HCT116 (cell line): Measurements from ENCODE around the gene MMP15. TPM values are rescaled to one million over a fixed set of nuclear protein-coding genes. Genes with fewer than 3 reads are reported as not detected.

ENCODE experiments used
- ATAC-seq: fragments of 200-7000 bp; cut with Tn5 transposase; 2 replicates; pipeline ENCODE4 v1.9.1; 2020; ENCODE audit warnings: mild to moderate bottlenecking, moderate library complexity
- BruUV-seq: library from RNA; stranded (reverse); fragments of 400-500 nt; replicated peaks from 2 replicates; lab custom pipeline; 2021; lab: Mats Ljungman, UMichigan
- CTCF ChIA-PET: fragments of 300-600 bp; sonication (Branson Sonifier 250); formaldehyde crosslinking; loops from one replicate; lab custom pipeline; 2021; ENCODE audit warnings: antibody characterized with exemption; lab: Charles Lee
- POLR2A ChIA-PET: fragments of 300-600, 350-600 bp; sonication (Branson Sonifier 250); formaldehyde crosslinking; loops from one replicate; lab custom pipeline; 2021; ENCODE audit warnings: antibody characterized with exemption; lab: Charles Lee
- RAD21 ChIA-PET, 2 experiments: fragments of 300-600 bp; sonication (Branson Sonifier 250); formaldehyde crosslinking; loops; one replicate each; lab custom pipeline; 2023; ENCODE audit warnings: low total read pairs in 2 of 2; ENCODE audit not compliant: uncharacterized antibody in 2 of 2, unreplicated experiment in 2 of 2, low non-redundant PET in 1 of 2; lab: Charles Lee
- DNase-seq: peaks from one replicate; pipeline ENCODE4 v3.0.0-alpha.2; 2010; ENCODE audit warnings: low read depth, low spot score
- H2AFZ ChIP-seq: fragments of 200-600 bp; shearing (Covaris generic), sonication (generic); 2 replicates; pipeline ENCODE4 v1.6.1; 2017; ENCODE audit warnings: low read depth, mixed run types, mixed read lengths, antibody characterized with exemption, low read length; ENCODE audit not compliant: poor library complexity, severe bottlenecking
- H3K27ac ChIP-seq: 2 replicates; pipeline ENCODE4 v1.5.1; 2012; ENCODE audit warnings: low read depth, low read length
- H3K27me3 ChIP-seq: fragments of 200-600 bp; sonication (generic); 2 replicates; pipeline ENCODE4 v1.6.1; 2016; ENCODE audit warnings: mixed run types, low read length, mixed read lengths; ENCODE audit not compliant: insufficient read depth
- H3K36me3 ChIP-seq, 2 experiments: fragments of 200-500 bp in 1 of 2; fragments of 200-600 bp in 1 of 2; sonication (Bioruptor generic) in 1 of 2; sonication (generic) in 1 of 2; 2 replicates each; pipeline versions ENCODE4 v1.5.1 to v1.6.1; 2014 to 2016; ENCODE audit warnings: low read length in 2 of 2, inconsistent platforms in 1 of 2, mixed read lengths in 1 of 2, mixed run types in 1 of 2; ENCODE audit not compliant: insufficient read depth in 2 of 2, control insufficient read depth in 1 of 2
- H3K4me1 ChIP-seq, 2 experiments: fragments of 200-600 bp in 1 of 2; sonication (generic) in 1 of 2; 2 replicates each; pipeline versions ENCODE4 v1.5.1 to v1.6.1; 2012 to 2017; ENCODE audit warnings: low read length in 2 of 2, inconsistent platforms in 1 of 2, mild to moderate bottlenecking in 1 of 2, mixed read lengths in 1 of 2, mixed run types in 1 of 2, moderate library complexity in 1 of 2; ENCODE audit not compliant: insufficient read depth in 2 of 2, control insufficient read depth in 1 of 2
- H3K4me2 ChIP-seq: fragments of 200-600 bp; sonication (generic); 2 replicates; pipeline ENCODE4 v1.6.1; 2017; ENCODE audit warnings: mixed run types, low read length, mixed read lengths
- H3K4me3 ChIP-seq, 2 experiments: fragments of 200-600 bp in 1 of 2; sonication (generic) in 1 of 2; replicated peaks in 1 of 2; 2 replicates each; pipeline ENCODE4 v1.5.1; 2011 to 2016; ENCODE audit warnings: low read length in 2 of 2, control low read depth in 1 of 2, low read depth in 1 of 2, mild to moderate bottlenecking in 1 of 2, mixed read lengths in 1 of 2, mixed run types in 1 of 2
- H3K79me2 ChIP-seq: fragments of 200-600 bp; sonication (generic); 2 replicates; pipeline ENCODE4 v1.6.1; 2017; ENCODE audit warnings: mild to moderate bottlenecking, mixed run types, low read length, moderate library complexity, mixed read lengths; ENCODE audit not compliant: insufficient read depth
- H3K9ac ChIP-seq: fragments of 200-600 bp; sonication (generic); 2 replicates; pipeline ENCODE4 v1.6.1; 2016; ENCODE audit warnings: low read length, mixed read lengths
- H3K9me2 ChIP-seq: fragments of 200-600 bp; sonication (generic), shearing (Covaris generic); 2 replicates; pipeline ENCODE4 v1.6.1; 2017; ENCODE audit warnings: mixed run types, mild to moderate bottlenecking, moderate library complexity; ENCODE audit not compliant: insufficient read depth
- H3K9me3 ChIP-seq, 2 experiments: fragments of 200-500 bp in 1 of 2; fragments of 200-600 bp in 1 of 2; sonication (Bioruptor generic) in 1 of 2; sonication (generic) in 1 of 2; 2 replicates each; pipeline ENCODE4 v1.6.1; 2014 to 2017; ENCODE audit warnings: low read length in 2 of 2, mixed read lengths in 2 of 2, inconsistent platforms in 1 of 2, low read depth in 1 of 2, mild to moderate bottlenecking in 1 of 2, mixed run types in 1 of 2, moderate library complexity in 1 of 2; ENCODE audit not compliant: control insufficient read depth in 1 of 2, insufficient read depth in 1 of 2
- H4K20me1 ChIP-seq: fragments of 200-600 bp; sonication (generic), shearing (Covaris generic); 2 replicates; pipeline ENCODE4 v1.6.1; 2017; ENCODE audit warnings: mixed run types, mild to moderate bottlenecking, moderate library complexity; ENCODE audit not compliant: insufficient read depth
- CBX3 ChIP-seq: IDR thresholded peaks from 2 replicates; pipeline ENCODE4 v1.6.1; 2012; ENCODE audit warnings: low read depth
- CEBPB ChIP-seq: IDR thresholded peaks from 2 replicates; pipeline ENCODE4 v1.6.1; 2012; ENCODE audit warnings: low read depth
- EGR1 ChIP-seq: IDR thresholded peaks from 2 replicates; pipeline ENCODE4 v1.6.1; 2012; ENCODE audit warnings: low read depth
- FOSL1 ChIP-seq: IDR thresholded peaks from 2 replicates; pipeline ENCODE4 v1.6.1; 2012; ENCODE audit warnings: low read depth
- POLR2A ChIP-seq: IDR thresholded peaks from 2 replicates; pipeline ENCODE4 v1.7.0; 2011; ENCODE audit warnings: borderline replicate concordance; ENCODE audit not compliant: insufficient read depth, insufficient read length; ENCODE audit errors: extremely low read depth
- POLR2AphosphoS5 ChIP-seq: IDR thresholded peaks from 2 replicates; pipeline ENCODE4 v1.6.1; 2011; ENCODE audit warnings: mild to moderate bottlenecking, low read depth, low read length, moderate library complexity
- SP1 ChIP-seq: IDR thresholded peaks from 2 replicates; pipeline ENCODE4 v1.6.1; 2012; ENCODE audit warnings: low read depth
- SRF ChIP-seq: IDR thresholded peaks from 2 replicates; pipeline ENCODE4 v1.6.1; 2012; ENCODE audit warnings: low read depth
- TCF7L2 ChIP-seq: IDR thresholded peaks from 2 replicates; pipeline ENCODE4 v1.7.0; 2011; ENCODE audit warnings: borderline replicate concordance, inconsistent platforms; ENCODE audit not compliant: insufficient read depth, insufficient read length; ENCODE audit errors: extremely low read depth
- YY1 ChIP-seq: IDR thresholded peaks from 2 replicates; pipeline ENCODE4 v1.6.1; 2011; ENCODE audit warnings: low read length, low read depth, moderate library complexity, mild to moderate bottlenecking; ENCODE audit not compliant: insufficient replicate concordance; ENCODE audit errors: extremely low read depth
- ZBTB33 ChIP-seq: IDR thresholded peaks from 2 replicates; pipeline ENCODE4 v1.6.1; 2011; ENCODE audit warnings: mild to moderate bottlenecking, low read length, moderate library complexity; ENCODE audit not compliant: insufficient replicate concordance; ENCODE audit errors: extremely low read depth
- ZFX ChIP-seq: fragments of 450-650 bp; IDR thresholded peaks from 2 replicates; pipeline ENCODE4 v1.6.1; 2017
- ZNF274 ChIP-seq: fragments of 200-500 bp; sonication (Bioruptor generic); IDR thresholded peaks from 2 replicates; pipeline ENCODE4 v1.6.1; 2014; ENCODE audit warnings: mild to moderate bottlenecking, low read depth, low read length, inconsistent platforms
- intact Hi-C: fragments of 100-400 bp; cut with micrococcal nuclease; formaldehyde crosslinking; loops from 2 replicates; pipeline ENCODE4 v1.10.0; 2022
- total RNA-seq: library from RNA; stranded (reverse); gene quantifications from one replicate; pipeline ENCODE4 v1.2.1, GENCODE V29; 2021; ENCODE audit not compliant: unreplicated experiment

The MMP15 gene
- total RNA-seq, 1 experiment from 2014 or later = 38.5 TPM

DNA sequence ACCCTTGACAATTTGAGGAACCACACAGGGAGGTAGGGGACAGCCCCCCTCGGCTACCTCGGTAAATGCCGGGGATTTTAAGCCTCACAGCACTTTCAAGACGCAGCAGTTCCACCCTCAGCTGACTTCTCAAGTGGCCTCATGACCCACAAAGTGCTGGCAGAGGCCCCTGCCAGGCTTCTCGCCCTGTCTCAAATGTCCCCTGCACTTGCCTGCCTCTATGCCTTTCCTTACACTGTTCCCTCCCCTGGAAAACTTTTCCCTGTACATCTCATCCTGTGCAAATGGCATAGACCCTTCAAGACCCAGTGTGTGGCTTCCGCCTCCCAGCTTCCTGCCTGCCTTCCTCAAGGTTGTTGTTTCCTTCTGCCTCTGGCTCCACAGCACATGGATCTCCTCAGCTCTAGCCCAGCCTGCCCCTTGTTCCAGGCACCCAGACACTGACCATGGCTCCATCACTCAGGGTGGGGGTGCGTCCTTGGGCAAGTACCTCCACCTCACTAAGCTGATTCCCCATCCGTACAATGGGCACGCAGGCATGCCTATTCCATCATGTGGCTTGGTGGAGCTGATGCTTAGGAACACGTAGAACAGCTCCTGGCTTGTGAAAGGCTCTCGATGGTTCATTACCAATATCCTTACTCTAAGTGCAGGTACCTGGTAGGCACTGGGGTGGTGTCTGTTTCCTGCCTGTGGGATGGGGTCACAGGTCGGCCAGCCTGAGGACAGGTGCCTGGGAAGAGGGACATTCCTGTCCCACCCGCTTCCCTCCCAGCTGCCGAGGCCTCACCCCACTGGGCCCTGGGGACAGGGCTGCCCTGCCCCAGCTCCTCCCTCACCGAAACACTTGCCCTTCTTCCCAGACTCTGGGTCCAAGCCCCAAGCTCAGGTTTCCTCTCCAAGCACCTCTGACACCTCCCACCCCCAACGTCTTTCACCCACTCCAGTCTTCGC, 24.0 kb downstream of the MMP15 start:
- H3K27me3 ChIP-seq = no peaks in the 10 kb centered on the region
- no peak for DNase-seq
- ChIA-PET RAD21 (no interaction called here), CTCF (no interaction called here), POLR2A (no interaction called here)
- no peak overlapping the region for H3K4me2 ChIP-seq
- H4K20me1 ChIP-seq = no peaks in the 10 kb centered on the region
- BruUV-seq = no TSS peak
- TF ChIP-seq SRF (no peak), YY1 (no peak), ZBTB33 (no peak), TCF7L2 (no peak), CEBPB (no peak), POLR2AphosphoS5 (no peak), SP1 (no peak), CBX3 (no peak), FOSL1 (no peak), ZFX (no peak), ZNF274 (no peak), POLR2A (no peak), EGR1 (no peak)
- H3K4me3 ChIP-seq = no peak overlapping the region
- H3K9me3 ChIP-seq = no peaks in the 10 kb centered on the region
- no peaks in the 10 kb centered on the region for H3K4me1 ChIP-seq
- H3K79me2 ChIP-seq = no peaks in the 10 kb centered on the region
- no peak overlapping the region for H2AFZ ChIP-seq
- no peak for ATAC-seq
- no peak overlapping the region for H3K9ac ChIP-seq
- no peak overlapping the region for H3K27ac ChIP-seq
- H3K9me2 ChIP-seq = no peaks in the 10 kb centered on the region
- intact Hi-C loops = no loop called here
- H3K36me3 ChIP-seq = no peaks in the 10 kb centered on the region; a peak in 1 of 4 replicates
